Sigmoid colon (tissue), 4 donors: ENCODE data around the gene ARMH3.

Source experiments
- CTCF ChIP-seq, 4 experiments: fragments of 450-650 bp in 3 of 4; fragments of 200-600 bp in 1 of 4; IDR thresholded peaks; one replicate each; pipeline ENCODE4 v1.5.1; 2016 to 2019; ENCODE audit warnings: antibody characterized with exemption in 4 of 4, mild to moderate bottlenecking in 3 of 4, moderate library complexity in 2 of 4
- EP300 ChIP-seq, 4 donors: sonication (generic); formaldehyde crosslinking; IDR thresholded peaks; one replicate each; pipeline ENCODE4 v1.6.1; 2017; ENCODE audit warnings: antibody characterized with exemption in 4 of 4
- POLR2A ChIP-seq, 2 donors: fragments of 450-650 bp; IDR thresholded peaks; one replicate each; pipeline ENCODE4 v1.6.1; 2016; ENCODE audit warnings: antibody characterized with exemption in 2 of 2, mild to moderate bottlenecking in 2 of 2, moderate library complexity in 2 of 2
- POLR2AphosphoS5 ChIP-seq, 4 donors: sonication (generic); formaldehyde crosslinking; IDR thresholded peaks; one replicate each; pipeline ENCODE4 v1.6.1; 2017; ENCODE audit warnings: antibody characterized with exemption in 4 of 4

DNA sequence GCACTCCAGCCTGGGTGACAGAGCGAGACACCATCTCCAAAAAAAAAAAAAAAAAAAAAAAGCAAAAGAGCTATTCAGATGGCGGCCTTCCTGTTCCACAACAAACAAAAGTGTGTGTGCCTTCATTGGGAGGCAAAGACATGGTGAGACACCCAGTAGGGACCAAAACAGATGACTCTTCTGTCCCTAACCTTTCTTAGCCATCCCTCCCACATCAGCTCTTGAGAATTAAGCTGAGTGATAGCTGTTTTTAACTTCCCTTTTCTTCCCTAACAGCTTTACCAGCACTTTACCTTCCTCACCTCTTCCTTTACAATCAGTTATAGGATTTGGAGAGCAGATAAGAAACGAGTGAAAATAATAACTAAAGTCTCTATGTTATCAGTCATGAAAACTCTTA is 48.2 kb downstream of the ARMH3 start:
- no peak for TF ChIP-seq CTCF (IDR thresholded peaks at IDR 0.05)
- no peak for TF ChIP-seq POLR2A (IDR thresholded peaks at IDR 0.05)
- no peak for TF ChIP-seq EP300 (IDR thresholded peaks at IDR 0.05)
- no peak for TF ChIP-seq POLR2AphosphoS5 (IDR thresholded peaks at IDR 0.05)
